Measurements from ENCODE around the gene EYS. TPM values are rescaled to one million over a fixed set of nuclear protein-coding genes. Genes with fewer than 3 reads are reported as not detected.

The EYS gene
- total and polyA plus RNA-seq, 2 of the 8 experiments (the other 6 are each of a cell fraction or from before 2014, with no cell fraction given): 0.05 to 0.13 TPM

GRCh38 chr6:63964366-63964765 lies 1742.7 kb downstream of the EYS start (continued):
- no peak for TF ChIP-seq USF2 (IDR thresholded peaks at IDR 0.05; ENCODE audit: low read length)

Measured in H1 (cell line).